Astrocyte (in vitro differentiated cells and primary cell): ENCODE data around the gene NRIP3.

Experiments
- CTCF ChIP-seq: IDR thresholded peaks from 2 replicates; pipeline ENCODE4 v1.5.1; 2011; ENCODE audit warnings: low read depth, mild to moderate bottlenecking, inconsistent platforms, low read length, moderate library complexity; ENCODE audit not compliant: insufficient read depth
- EZH2 ChIP-seq: IDR thresholded peaks from 2 replicates; pipeline ENCODE4 v1.6.1; 2012; ENCODE audit warnings: mild to moderate bottlenecking, low read length, inconsistent platforms; ENCODE audit not compliant: insufficient read depth

- TF ChIP-seq CTCF = no peak
- TF ChIP-seq EZH2 = no peak
Observed at GRCh38 chr11:9046481-9046880, 42.7 kb upstream of the NRIP3 start.
